D721Med (cell line): ENCODE results near the gene BTBD18.
"Not testable (repeated sequence)": the region's sequence is repeated elsewhere in the genome, so short reads cannot be mapped to it uniquely, and the experiment has no call there.

ENCODE experiments used
- DNase-seq: peaks from one replicate; pipeline ENCODE4 v3.0.0; 2011; ENCODE audit warnings: low spot score; ENCODE audit not compliant: insufficient read length
- FAIRE-seq: peaks from 2 replicates; lab custom pipeline; 2011; peaks lifted over from hg19 to GRCh38; lab: Jason Lieb, UNC
- TF ChIP-seq, protein P1 (sequence below): IDR thresholded peaks from 2 replicates; pipeline ENCODE4 v1.5.1; 2012; ENCODE audit warnings: mild to moderate bottlenecking, control low read depth; ENCODE audit not compliant: insufficient read depth; ENCODE audit errors: missing control alignments

Gene BTBD18

GRCh38 chr11:57735619-57736298 is 15.9 kb downstream of the BTBD18 start:
- FAIRE-seq (no peak), DNase-seq (no peak)
- TF ChIP-seq, protein P1, sequence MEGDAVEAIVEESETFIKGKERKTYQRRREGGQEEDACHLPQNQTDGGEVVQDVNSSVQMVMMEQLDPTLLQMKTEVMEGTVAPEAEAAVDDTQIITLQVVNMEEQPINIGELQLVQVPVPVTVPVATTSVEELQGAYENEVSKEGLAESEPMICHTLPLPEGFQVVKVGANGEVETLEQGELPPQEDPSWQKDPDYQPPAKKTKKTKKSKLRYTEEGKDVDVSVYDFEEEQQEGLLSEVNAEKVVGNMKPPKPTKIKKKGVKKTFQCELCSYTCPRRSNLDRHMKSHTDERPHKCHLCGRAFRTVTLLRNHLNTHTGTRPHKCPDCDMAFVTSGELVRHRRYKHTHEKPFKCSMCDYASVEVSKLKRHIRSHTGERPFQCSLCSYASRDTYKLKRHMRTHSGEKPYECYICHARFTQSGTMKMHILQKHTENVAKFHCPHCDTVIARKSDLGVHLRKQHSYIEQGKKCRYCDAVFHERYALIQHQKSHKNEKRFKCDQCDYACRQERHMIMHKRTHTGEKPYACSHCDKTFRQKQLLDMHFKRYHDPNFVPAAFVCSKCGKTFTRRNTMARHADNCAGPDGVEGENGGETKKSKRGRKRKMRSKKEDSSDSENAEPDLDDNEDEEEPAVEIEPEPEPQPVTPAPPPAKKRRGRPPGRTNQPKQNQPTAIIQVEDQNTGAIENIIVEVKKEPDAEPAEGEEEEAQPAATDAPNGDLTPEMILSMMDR = no peak

- TF ChIP-seq, protein P1 = no peak
- no peak for DNase-seq
- no peak for FAIRE-seq
Measured at GRCh38 chr11:57732661-57733060, 19.0 kb downstream of the BTBD18 start.

GRCh38 chr11:57729479-57729878 is 22.1 kb downstream of the BTBD18 start:
- TF ChIP-seq, protein P1 = no peak
- DNase-seq (no peak), FAIRE-seq (no peak)

DNA sequence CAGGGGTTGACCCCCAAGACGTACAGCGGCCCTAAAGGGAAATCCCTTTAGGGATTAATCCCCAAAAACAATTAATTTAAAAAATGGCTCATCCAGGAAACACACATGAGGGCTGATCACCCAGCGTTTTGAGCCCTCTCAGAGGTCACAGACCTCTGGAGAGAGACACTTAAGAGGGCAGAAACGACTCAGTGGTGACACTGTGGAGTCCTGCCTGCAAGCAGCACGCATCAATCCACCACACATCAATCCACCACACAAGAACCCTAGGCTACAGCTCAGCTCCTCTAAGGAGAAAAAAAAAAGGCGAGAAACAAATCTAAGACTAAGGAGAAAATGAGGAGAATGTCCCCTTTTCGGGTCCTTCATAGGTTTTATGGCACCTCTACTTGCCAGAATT is 22.8 kb downstream of the BTBD18 start:
- no peak for DNase-seq
- FAIRE-seq = no peak
- TF ChIP-seq, protein P1 = no peak

- DNase-seq (no peak), FAIRE-seq (no peak)
- TF ChIP-seq, protein P1 = no peak
Measured at GRCh38 chr11:57727185-57727584, 24.4 kb downstream of the BTBD18 start.

DNA sequence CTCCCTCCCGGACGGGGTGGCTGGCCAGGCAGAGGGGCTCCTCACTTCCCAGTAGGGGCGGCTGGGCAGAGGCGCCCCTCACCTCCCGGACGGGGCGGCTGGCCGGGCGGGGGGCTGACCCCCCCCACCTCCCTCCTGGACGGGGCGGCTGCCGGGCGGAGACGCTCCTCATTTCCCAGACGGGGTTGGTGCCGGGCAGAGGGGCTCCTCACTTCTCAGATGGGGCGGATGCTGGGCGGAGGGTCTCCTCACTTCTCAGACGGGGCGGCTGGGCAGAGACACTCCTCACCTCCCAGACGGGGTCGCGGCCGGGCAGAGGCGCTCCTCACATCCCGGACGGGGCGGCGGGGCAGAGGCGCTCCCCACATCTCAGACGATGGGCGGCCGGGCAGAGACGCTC is 34.9 kb downstream of the BTBD18 start:
- FAIRE-seq = not testable (repeated sequence)

DNA sequence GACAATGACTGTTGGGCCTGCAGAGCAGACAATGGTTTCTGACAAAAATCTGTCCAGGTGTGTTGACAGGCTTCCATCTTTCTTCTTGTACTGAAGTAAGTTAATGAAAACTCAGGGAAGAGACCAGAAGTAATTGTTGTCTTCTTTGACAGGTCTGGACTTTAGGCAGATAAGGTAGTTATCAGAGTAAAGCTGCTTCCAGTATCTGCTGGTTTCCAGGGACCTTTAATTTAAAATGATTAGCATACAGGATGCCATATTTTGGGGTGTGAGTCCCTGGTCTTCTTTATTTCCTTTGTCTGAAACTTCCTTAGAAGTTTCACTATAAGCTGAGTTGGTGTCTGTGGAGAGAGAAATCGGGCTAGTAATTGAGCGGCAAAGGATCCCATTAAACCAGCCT is 37.8 kb downstream of the BTBD18 start:
- TF ChIP-seq, protein P1 = no peak
- FAIRE-seq (no peak), DNase-seq (no peak)

More for the DNA sequence above, 34.9 kb downstream of the BTBD18 start:
- not testable (repeated sequence) for DNase-seq
